Fibroblast of upper back skin (primary cell): ENCODE measurements around the gene TAX1BP3.

Experiments used
- DNase-seq: peaks from one replicate; pipeline ENCODE4 v3.0.0-alpha.2; 2013

Gene TAX1BP3

DNA sequence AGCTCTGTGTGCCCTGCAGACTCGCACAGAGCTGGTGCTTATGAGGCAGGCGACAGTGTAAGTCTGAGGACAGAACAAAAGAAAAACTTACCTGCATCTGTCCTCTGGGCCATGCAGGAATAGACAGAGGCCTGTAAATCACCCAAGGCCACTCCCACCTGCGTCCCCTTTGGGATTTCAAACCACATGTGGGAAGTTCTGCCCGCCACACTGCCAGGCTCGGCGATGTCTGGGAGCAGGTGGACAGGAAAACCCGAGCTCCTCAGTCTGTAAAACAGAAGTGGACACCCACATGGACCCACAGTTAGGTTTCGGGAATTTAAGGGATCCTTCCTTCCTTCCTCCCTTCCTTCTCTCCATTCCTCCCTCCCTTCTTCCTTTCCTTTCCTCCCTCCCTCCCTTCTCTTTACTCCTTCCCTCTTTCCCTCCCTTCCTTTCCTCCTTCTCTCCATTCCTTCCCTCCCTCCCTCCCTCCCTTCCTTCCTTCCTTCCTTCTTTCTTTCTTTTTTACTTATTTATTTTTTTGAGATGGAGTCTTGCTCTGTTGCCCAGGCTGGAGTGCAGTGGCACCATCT lies 47.1 kb downstream of the TAX1BP3 start:
- DNase-seq = no peak

DNA sequence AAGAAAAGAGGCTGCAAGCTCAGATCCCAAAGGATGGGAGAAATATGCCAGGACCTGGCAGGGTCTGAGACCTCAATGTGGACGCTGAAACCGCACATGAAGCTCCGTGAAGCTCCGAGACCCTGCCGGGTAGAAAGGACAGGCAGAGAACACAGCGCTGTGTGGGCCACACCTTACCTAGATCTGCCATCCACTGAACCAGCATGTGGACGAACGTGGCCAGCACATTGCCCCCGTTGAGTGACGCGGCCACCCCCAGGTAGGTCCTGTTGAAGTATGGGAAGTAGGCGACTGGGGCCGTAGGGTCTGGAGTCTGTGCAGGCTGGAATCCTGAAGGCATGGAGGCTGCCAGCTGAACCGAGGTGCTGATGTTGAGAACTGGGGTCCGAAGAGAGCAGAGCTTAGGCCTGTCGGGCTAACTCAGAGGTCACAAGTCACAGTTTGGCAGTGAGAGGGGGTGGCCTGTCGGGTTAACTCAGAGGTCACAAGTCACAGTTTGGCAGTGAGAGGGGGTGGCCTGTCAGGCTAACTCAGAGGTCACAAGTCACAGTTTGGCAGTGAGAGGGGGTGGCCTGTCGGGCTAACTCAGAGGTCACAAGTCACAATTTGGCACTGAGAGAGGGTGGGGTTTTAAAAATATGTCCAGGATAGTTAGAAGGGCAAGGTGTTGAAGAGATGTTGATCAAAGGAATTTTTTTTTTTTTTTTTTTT lies 53.1 kb downstream of the TAX1BP3 start:
- no peak for DNase-seq

DNA sequence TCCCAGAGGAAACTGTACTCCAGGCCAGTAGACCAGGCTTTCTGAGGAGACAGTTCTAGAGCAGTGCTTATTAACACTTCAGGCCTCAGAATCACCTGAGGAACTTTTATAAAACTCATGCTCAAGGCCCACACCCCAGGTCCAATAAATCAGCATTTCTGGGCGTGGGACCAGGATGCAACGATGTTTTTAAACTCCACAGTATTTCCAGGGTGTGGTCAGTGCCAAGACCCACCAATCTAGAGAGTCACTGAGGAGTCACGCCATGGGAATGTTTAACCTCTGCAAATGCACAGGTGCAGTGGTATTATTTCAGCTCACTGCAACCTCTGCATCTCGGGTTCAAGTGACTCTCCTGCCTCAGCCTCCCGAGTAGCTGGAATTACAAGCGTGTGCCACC lies 55.3 kb downstream of the TAX1BP3 start:
- DNase-seq = no peak
